GM12801 (cell line): ENCODE results near the gene TMEM41A.

Experiments used
- TF ChIP-seq, protein P1 (sequence below): IDR thresholded peaks from one replicate; pipeline ENCODE4 v1.5.1; 2011; ENCODE audit warnings: control low read depth; ENCODE audit not compliant: insufficient read length; ENCODE audit errors: extremely low read depth

Gene TMEM41A

DNA sequence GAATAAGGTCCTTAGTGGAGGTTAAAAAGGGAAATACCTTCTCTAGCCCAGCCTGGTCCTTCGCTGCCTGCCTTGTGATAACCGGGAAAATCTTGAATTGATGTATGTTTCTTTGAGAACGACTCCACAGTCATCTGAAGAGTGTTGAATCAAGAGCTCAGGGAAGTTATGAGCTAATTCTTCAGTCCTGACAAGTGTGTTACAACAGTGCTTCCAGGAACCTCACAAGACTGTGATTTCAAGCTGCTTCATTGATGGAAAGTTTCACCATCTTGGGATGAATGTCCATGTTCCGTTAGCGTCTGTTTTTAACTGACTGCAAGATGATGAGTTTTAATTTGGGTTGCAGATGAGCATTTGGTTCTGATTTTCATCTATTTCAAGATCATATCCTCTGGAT, 12.4 kb downstream of the TMEM41A start:
- TF ChIP-seq, protein P1, sequence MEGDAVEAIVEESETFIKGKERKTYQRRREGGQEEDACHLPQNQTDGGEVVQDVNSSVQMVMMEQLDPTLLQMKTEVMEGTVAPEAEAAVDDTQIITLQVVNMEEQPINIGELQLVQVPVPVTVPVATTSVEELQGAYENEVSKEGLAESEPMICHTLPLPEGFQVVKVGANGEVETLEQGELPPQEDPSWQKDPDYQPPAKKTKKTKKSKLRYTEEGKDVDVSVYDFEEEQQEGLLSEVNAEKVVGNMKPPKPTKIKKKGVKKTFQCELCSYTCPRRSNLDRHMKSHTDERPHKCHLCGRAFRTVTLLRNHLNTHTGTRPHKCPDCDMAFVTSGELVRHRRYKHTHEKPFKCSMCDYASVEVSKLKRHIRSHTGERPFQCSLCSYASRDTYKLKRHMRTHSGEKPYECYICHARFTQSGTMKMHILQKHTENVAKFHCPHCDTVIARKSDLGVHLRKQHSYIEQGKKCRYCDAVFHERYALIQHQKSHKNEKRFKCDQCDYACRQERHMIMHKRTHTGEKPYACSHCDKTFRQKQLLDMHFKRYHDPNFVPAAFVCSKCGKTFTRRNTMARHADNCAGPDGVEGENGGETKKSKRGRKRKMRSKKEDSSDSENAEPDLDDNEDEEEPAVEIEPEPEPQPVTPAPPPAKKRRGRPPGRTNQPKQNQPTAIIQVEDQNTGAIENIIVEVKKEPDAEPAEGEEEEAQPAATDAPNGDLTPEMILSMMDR = no peak

DNA sequence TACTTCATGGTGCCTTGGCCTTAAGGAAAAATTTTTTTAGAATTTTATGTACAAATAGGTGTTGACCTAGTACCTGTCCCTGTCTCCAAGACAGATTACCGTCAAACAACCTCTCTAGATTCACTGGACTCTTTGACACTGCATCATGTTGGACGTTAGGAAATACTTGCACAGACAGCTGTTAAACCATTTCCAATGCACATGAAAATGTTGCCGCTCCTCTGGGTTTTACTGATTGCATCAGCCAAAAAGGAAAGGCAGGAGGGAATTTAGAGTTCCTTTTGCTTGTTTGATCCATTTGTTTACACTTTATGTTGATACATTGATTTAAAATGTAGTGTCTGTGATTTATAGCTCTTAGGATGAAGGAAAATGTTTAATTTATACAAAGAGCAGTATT, 14.5 kb downstream of the TMEM41A start:
- TF ChIP-seq, protein P1 = no peak

DNA sequence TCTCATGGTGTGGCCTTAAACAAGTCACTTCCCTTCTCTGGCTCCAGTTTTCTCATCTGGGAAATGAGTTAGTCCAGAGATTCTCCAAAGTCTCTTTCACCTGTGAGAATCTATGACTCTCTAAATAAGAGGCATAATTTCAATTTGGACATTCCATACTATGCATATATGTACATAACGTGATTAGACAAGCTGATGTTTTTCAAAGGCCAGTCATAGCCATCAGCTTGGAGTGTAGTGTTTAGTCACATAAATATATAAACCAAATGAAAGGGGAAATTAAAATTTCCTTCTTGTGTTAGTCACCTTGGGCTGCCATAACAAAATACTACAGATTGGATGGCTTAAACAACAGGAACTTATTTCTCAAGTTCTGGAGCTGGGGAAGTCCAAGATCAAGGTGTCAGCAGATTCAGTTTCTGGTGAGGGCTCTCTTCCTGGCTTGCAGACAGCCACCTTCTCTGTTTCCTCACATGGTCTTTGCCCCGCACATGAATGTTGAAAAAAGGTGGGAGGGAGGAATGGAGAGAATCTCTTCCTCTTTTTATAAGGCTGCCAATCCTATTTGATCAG, 19.4 kb downstream of the TMEM41A start:
- TF ChIP-seq, protein P1 = no peak

- TF ChIP-seq, protein P1 = no peak
These were observed 21.5 kb downstream of the TMEM41A start for GRCh38 chr3:185477316-185477715.

GRCh38 chr3:185473290-185473815, 25.5 kb downstream of the TMEM41A start:
- TF ChIP-seq, protein P1 = no peak

DNA sequence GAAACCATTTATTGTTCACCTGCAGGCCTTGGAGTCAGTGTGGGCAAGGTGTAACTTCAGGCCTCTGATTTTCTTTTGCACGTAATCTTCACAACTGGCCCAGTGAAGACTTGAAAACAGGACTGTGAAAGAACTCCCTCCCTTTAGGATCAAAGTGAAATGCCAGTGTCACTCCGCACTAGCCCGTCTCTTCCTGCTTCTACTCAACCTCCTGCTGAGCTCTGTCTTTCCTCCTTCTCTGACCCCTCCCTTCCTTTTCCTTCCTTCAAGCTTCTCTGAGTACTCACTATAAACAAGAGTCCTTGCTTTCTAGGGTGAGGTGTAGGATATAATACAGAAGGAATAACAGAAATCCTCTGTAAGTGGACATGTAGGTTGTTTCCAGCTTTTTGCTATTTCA, 28.5 kb downstream of the TMEM41A start:
- TF ChIP-seq, protein P1 = no peak

DNA sequence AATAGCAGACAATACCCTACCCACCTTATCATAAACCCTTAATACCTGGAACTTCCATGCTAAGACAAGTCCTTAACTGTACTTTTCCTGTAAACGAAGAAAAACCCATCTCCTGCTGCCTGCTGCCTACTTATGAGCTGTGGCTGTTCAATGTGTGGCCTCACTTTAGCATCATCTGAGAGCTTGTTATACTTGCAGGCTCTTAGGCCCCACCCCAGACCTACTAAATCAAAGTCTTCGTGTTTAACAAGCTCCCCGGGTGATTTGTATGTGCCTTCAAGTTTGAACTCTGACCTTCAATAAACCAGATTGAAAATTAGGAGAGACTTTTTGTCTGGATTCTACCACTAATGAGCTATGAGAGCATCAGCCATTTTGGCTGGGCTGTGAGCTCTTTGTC, 29.3 kb downstream of the TMEM41A start:
- TF ChIP-seq, protein P1 = no peak
